Measurements from ENCODE around the gene FXR2. TPM values are rescaled to one million over a fixed set of nuclear protein-coding genes. Genes with fewer than 3 reads are reported as not detected.

Gene FXR2
- total and polyA plus RNA-seq, 10 donors, result 17.7 to 29.3 (median 24.0) TPM

- TF ChIP-seq, protein P1, sequence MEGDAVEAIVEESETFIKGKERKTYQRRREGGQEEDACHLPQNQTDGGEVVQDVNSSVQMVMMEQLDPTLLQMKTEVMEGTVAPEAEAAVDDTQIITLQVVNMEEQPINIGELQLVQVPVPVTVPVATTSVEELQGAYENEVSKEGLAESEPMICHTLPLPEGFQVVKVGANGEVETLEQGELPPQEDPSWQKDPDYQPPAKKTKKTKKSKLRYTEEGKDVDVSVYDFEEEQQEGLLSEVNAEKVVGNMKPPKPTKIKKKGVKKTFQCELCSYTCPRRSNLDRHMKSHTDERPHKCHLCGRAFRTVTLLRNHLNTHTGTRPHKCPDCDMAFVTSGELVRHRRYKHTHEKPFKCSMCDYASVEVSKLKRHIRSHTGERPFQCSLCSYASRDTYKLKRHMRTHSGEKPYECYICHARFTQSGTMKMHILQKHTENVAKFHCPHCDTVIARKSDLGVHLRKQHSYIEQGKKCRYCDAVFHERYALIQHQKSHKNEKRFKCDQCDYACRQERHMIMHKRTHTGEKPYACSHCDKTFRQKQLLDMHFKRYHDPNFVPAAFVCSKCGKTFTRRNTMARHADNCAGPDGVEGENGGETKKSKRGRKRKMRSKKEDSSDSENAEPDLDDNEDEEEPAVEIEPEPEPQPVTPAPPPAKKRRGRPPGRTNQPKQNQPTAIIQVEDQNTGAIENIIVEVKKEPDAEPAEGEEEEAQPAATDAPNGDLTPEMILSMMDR (IDR thresholded peaks at IDR 0.05 in 8 of 11, conservative IDR thresholded peaks at IDR 0.05 in 3 of 11), result no peak
- TF ChIP-seq POLR2AphosphoS5 (IDR thresholded peaks at IDR 0.05) (peak; percentile 78 to 92 (median 85)), POLR2A (IDR thresholded peaks at IDR 0.05) (peak in 2 of 3 donors; percentile 62 to 64)
- DNase-seq, result no peak
- Histone ChIP-seq H3K4me1 (peaks cover 58 to 95% (median 91%) of the 10 kb centered on the region in 6 donors), H3K36me3 (peaks cover 15 to 72% (median 50%) of the 10 kb centered on the region in 6 donors), H3K4me3 (peak within 1 kb of the TSS; percentile 20 to 82 (median 43)), H3K9me3 (no peaks in the 10 kb centered on the region), H3K27me3 (replicated peaks in 1 of 7) (no peaks in the 10 kb centered on the region), H3K27ac (peak within 1 kb of the TSS; percentile 81 to 99 (median 94))
- WGBS, 5 donors, result 5 to 20% (median 9%) methylated on average over 5 to 7 of the region's 7 CpGs
- intact Hi-C loops (cut with DNase I; ENCODE audit: low total_unique reads), result loop anchor here (10.0 kb wide), 1 partner anchor 234 kb away; no protein-coding TSS in a partner anchor
Observed at GRCh38 chr17:7579001-7579833, 35.5 kb downstream of the FXR2 start, which contains the start of gene CD68. TSS of gene CD68 (plus strand) at chr17:7579638. CDS start at chr17:7579678, 40 bp downstream.

- no peaks in the 10 kb centered on the region for H3K27me3 ChIP-seq (replicated peaks in 1 of 7)
- no peak for DNase-seq
- peaks cover 52 to 90% (median 88%) of the 10 kb centered on the region in 6 donors for H3K4me1 ChIP-seq
- TF ChIP-seq, protein P1 (IDR thresholded peaks at IDR 0.05 in 8 of 11, conservative IDR thresholded peaks at IDR 0.05 in 3 of 11), result no peak
- peak in 2 of 3 donors; percentile 35 to 47 for TF ChIP-seq POLR2AphosphoS5 (IDR thresholded peaks at IDR 0.05)
- intact Hi-C loops (cut with DNase I; ENCODE audit: low total_unique reads), result loop anchor here (10.0 kb wide), 1 partner anchor 233 kb away; no protein-coding TSS in a partner anchor
- 76 to 86% (median 82%) methylated on average over 17 of the region's 17 CpGs for WGBS, 5 donors
- peak overlapping the region in 5 of 8 donors; percentile 26 to 99 (median 96) for H3K27ac ChIP-seq
- H3K36me3 ChIP-seq, result peaks cover 15 to 74% (median 55%) of the 10 kb centered on the region in 6 donors
- H3K9me3 ChIP-seq, result no peaks in the 10 kb centered on the region
- H3K4me3 ChIP-seq, result peak overlapping the region in 1 of 8 donors; percentile 82
Observed at GRCh38 chr17:7577327-7578199, 37.1 kb downstream of the FXR2 start.

DNA sequence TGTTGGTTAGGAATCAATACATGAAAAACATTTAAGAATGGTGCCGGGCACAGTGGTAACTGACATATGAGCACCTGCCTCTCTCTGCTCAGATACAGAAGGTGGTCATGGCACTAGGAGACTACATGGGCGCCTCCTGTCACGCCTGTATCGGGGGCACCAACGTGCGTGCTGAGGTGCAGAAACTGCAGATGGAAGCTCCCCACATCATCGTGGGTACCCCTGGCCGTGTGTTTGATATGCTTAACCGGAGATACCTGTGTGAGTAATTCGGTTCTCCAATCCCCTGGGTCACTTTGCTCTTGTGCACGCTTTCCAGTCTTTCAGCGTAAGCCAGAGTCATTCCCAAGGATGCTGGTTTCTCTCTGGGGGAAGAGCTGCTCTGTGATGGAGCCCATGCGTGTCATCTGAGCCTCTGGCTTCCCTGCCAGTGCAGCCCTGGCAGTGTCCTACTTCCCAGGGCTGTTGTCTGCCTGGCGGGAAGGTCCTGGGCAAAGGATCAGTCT, 38.2 kb downstream of the FXR2 start:
- DNase-seq, result no peak
- peak overlapping the region in 1 of 8 donors; percentile 99 for H3K27ac ChIP-seq
- intact Hi-C loops (cut with DNase I; ENCODE audit: low total_unique reads), result loop anchor here (10.0 kb wide), 1 partner anchor 232 kb away; no protein-coding TSS in a partner anchor
- no peaks in the 10 kb centered on the region for H3K9me3 ChIP-seq
- TF ChIP-seq POLR2AphosphoS5 (IDR thresholded peaks at IDR 0.05) (peak in 2 of 3 donors; percentile 35 to 46), POLR2A (IDR thresholded peaks at IDR 0.05) (no peak)
- TF ChIP-seq, protein P1 (IDR thresholded peaks at IDR 0.05 in 8 of 11, conservative IDR thresholded peaks at IDR 0.05 in 3 of 11), result no peak
- H3K4me3 ChIP-seq, result no peak overlapping the region
- H3K36me3 ChIP-seq, result peaks cover 15 to 69% (median 55%) of the 10 kb centered on the region in 6 donors
- 80 to 89% (median 83%) methylated on average over 12 to 14 of the region's 14 CpGs for WGBS, 5 donors
- H3K27me3 ChIP-seq (replicated peaks in 1 of 7), result no peaks in the 10 kb centered on the region
- peaks cover 44 to 87% (median 85%) of the 10 kb centered on the region in 6 donors for H3K4me1 ChIP-seq
